Occipital lobe (tissue), 3 donors: ENCODE results near the gene SETD6. TPM values are rescaled to one million over a fixed set of nuclear protein-coding genes. Genes with fewer than 3 reads are reported as not detected.
"Not testable (repeated sequence)": the region's sequence is repeated elsewhere in the genome, so short reads cannot be mapped to it uniquely, and the experiment has no call there.

Experiments
- DNase-seq: peaks from one replicate; lab custom pipeline; 2025; lab: John Stamatoyannopoulos, UW
- small RNA-seq: library from RNA; depleted of rRNA; stranded (forward); fragments of <200 nt; gene quantifications from one replicate; pipeline ENCODE3, GENCODE V24; 2014
- total RNA-seq: library from RNA; depleted of rRNA; stranded (reverse); fragments of >200 nt; gene quantifications from one replicate; pipeline ENCODE4 v1.2.3, GENCODE V29; 2014

SETD6 gene
- total RNA-seq, 1 donor from 2014 or later = 21.5 TPM

GRCh38 chr16:58537124-58537906 lies 22.0 kb downstream of the SETD6 start:
- no peak for DNase-seq

GRCh38 chr16:58541711-58542110 lies 26.4 kb downstream of the SETD6 start:
- no peak for DNase-seq

- no peak for DNase-seq
These were observed 27.0 kb downstream of the SETD6 start for GRCh38 chr16:58542291-58542690.

- DNase-seq = no peak
These were observed 28.4 kb downstream of the SETD6 start for GRCh38 chr16:58543685-58544084.

GRCh38 chr16:58548378-58548777 lies 33.1 kb downstream of the SETD6 start:
- DNase-seq = no peak

- no peak for DNase-seq
These were observed 36.2 kb downstream of the SETD6 start for GRCh38 chr16:58551496-58551895.

- DNase-seq = no peak
These were observed 41.4 kb downstream of the SETD6 start for GRCh38 chr16:58556678-58557077.

GRCh38 chr16:58563235-58563634 lies 47.9 kb downstream of the SETD6 start:
- DNase-seq = no peak

GRCh38 chr16:58563775-58564174 lies 48.5 kb downstream of the SETD6 start:
- no peak for DNase-seq

GRCh38 chr16:58565697-58566096 lies 50.4 kb downstream of the SETD6 start:
- not testable (repeated sequence) for DNase-seq

Small RNA genes lying within 50 kb of the gene (small RNA-seq; reads per million reads assigned to genes)
- gene RNU6-103P = not detected
- gene SNORA46 = 22.0 reads per million, percentile 94 among the genes with 10 or more reads in this experiment
- gene SNORA50A = not detected

Other genes with a start within 250 kb of the SETD6 start
- not detected for gene PRSS54, start 220.5 kb upstream of the SETD6 start, total RNA-seq
- gene GINS3, start 123.0 kb upstream of the SETD6 start, total RNA-seq = 2.3 TPM
- 217 TPM for gene NDRG4, start 15.4 kb upstream of the SETD6 start, total RNA-seq
- gene CNOT1, start 114.3 kb downstream of the SETD6 start, total RNA-seq = 81.6 TPM
- gene SLC38A7, start 169.3 kb downstream of the SETD6 start, total RNA-seq = 17.9 TPM
- 27.8 TPM for gene GOT2, start 218.8 kb downstream of the SETD6 start, total RNA-seq